GM21723 (cell line): Measurements from ENCODE around the gene TECTB.
A peak's percentile ranks its signal among the peaks of the same experiment; 100 is the strongest.

Experiments
- ATAC-seq: cut with Tn5 transposase; IDR thresholded peaks from one replicate; pipeline ENCODE4 v1.9.1; 2021; ENCODE audit warnings: mild to moderate bottlenecking, moderate library complexity; ENCODE audit not compliant: unreplicated experiment

Gene TECTB

DNA sequence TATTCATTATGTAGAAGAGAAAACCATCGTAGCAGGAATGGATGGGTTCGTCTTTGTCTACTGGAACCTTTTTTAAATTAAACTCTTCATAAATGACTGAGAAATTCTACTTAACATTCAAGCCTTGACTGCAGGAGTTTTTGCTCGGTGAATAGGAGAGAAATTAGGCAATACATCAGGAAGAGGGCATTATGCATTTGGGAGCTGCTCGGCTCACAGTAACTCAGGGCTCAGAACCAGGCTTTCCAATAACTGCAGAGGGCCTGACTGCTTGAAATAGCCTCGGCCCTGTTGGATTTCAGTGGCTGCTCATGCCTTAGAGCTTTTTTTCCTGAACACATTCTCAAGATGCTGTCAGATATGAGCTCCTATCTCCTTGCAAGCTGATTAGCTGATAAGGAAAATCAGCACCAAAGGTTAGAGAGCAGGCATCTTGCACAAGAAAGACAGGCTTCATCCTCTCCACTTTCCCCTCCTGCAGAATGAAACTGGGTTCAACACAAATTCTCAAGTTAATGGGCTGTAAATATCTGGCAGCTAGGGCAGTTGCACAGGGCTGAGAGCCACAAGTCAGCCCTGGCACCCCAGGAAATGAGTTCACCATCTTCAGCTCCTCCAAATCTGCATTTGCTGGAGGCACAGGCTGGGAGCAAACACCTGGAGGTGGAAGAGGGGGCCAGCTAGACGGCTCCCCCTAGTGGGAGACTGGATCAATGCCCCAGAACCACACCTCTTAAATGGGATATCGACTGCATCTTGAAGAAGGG is 24.3 kb downstream of the TECTB start:
- peak; percentile 79 for ATAC-seq

- ATAC-seq: no peak
Observed at GRCh38 chr10:112308125-112308502, 24.9 kb downstream of the TECTB start.

DNA sequence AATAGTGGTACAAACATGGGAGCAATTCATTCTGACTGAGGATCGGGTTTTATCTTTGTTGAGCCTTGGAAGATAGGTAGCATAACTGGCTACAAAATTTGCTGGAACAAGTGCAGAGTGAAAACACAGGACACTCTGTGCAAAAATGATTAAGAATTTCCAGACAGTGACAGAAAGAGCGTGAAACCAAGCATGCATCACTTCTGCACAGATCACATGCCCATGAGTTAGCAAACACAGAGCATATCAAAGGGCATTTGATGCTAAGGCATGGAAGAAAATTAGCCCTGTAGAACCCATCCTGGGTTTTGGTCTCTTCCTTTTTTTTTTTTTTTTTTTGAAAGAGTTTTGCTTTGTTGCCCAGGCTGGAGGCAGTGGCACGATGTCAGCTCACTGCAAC is 28.3 kb downstream of the TECTB start:
- no peak for ATAC-seq

- ATAC-seq: no peak
Observed at GRCh38 chr10:112313234-112313633, 30.0 kb downstream of the TECTB start.

DNA sequence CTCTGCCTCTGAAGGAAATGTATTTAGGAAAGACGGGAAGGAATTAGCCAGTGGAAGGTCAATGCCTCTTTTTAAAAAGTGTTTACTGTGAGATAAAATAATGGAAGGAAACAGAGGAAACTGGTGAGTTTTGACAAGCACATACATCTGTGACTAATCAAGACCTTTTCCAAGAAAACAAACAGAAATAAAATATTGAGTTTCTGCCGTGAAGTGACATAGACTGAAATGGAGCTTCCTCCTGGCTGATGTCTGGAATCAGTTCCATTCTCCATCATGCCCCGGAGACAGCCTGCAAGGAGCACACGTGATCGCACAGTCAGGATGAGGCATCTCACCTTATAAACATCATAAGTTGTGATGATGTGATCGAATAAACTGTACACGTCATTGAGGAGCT is 30.7 kb downstream of the TECTB start:
- ATAC-seq: no peak

- peak; percentile 80 for ATAC-seq
Observed at GRCh38 chr10:112314822-112315474, 31.7 kb downstream of the TECTB start.

DNA sequence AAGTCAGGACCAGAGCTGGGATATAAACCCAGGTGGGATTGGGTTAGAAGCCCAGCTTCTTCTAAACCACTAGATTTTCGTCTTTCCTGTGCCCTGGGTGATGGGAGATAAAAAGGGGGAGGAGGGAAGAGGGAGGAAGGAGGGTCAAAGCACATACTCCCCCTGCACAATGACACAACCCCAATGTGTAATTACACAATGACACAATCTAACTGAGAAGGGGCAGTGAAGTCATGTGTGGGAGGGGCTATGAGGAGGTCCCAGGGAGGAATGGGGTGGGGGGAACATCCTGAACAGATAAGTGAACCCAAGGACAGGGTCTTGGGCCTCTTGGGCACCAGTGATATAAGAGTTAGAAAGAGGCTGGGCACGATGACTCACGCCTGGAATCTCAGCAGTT is 44.5 kb downstream of the TECTB start:
- ATAC-seq: no peak

DNA sequence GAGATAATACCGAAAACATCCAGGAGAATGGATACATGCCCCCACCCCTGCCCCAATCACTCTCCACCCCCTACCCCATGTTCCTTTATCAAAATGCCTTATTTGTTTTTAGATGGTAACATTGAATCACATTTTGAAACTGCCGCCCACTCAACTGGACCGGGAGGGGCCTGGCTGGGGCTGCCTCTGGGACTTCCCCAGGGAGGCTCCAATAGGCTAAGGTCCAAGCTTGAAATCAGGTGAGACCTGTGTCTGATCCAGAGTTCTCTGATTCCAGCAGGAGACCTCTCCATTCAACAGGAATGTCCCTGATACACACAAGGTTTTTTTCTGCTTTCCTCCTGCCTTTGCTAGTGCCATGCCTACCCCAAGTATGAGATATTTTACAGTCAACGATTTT is 47.0 kb downstream of the TECTB start:
- no peak for ATAC-seq

DNA sequence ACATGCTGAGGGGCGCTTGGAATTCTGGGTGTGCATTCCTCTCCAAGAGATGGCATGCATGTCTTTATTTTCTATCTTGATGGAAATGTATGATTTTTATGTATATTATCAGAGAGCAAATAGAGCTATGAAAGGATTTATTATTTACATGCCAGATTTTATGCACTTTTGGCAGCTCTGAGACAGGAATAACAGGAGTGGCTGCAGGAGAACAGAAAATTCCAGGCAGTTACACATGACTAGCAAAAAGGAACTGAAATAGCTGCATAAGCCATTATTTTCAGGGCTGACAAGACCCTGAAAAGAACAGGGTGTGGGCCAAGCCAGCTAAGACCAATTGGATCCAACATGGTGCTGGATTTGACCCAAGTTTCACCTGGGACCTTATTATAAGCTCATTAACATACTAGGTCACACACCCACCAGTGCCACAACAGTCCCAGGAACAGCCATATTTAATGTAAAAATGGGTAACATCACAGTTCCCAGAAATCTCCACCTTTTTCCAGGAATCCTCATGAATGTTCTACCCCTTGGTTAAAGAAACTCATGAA is 47.5 kb downstream of the TECTB start:
- ATAC-seq: no peak

DNA sequence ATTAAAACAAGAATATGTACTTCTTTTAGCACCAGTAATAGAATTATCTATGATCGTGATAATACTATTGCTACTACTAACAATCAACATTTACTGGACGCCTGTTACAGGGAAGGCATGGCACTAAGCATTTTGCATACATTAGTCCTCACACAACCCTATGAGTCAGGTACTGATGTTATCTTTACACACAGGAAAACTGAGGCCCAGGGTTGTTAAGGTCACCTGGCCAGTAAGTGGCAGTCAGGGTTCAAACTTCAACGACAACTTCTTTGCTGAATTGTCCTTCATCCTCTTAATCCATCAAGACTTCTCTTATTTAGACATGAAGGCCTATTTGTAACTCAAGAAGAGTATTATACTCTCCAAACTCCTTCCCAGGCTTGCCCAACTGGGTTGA is 48.8 kb downstream of the TECTB start:
- no peak for ATAC-seq

GRCh38 chr10:112332509-112333228 is 49.5 kb downstream of the TECTB start:
- ATAC-seq: no peak

DNA sequence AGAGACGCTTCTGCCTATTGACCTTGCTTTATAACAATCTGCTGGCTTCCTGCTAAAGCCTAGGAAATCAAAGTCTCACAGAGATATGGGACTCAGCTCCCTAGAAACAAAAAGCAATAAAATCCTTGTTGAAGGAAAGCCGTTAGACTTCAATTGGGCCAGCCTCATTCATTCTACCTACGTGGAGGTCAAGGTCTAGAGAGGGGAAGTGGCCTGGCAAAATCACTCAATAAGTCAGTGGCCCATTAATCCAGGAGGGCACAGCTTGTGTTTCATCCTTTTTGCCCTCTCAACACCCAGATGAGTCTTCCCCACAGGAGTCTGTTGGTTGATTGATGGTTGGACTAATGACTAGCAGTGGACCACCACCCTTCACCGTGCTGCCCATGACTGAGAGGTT is 50.3 kb downstream of the TECTB start:
- ATAC-seq: no peak

GRCh38 chr10:112335111-112335867 is 52.1 kb downstream of the TECTB start:
- no peak for ATAC-seq

GRCh38 chr10:112335868-112336265 is 52.7 kb downstream of the TECTB start:
- no peak for ATAC-seq

DNA sequence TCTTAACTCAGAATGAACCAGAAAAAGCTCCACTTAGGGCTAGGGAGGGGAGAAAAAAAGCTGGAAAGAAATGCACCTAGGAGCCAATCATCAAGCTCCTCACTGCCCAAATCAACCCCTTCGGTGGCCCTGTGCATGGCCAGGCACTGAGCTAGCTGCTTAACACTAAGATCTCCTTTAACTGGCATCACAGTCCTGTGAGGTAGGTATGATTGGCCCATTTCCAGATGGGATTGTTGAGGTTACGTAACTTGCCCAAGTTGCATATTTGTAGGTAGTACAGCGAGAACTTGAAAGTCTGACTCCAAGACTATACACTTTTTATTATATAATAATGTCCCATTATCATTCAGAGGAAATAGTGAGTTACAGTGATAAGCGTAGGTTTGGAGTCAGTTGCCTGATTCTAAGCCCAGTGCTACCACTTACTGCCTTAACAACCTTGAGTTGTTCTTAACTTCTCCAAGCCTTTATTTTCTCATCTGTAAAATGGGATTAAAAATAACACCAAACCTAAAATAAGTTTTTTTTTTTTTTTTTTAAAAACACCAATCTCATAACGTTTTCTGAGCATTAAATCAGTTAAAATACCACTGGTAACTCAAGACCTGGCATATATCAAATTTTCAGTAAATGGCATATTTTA is 53.5 kb downstream of the TECTB start:
- ATAC-seq: no peak

- no peak for ATAC-seq
Observed at GRCh38 chr10:112338957-112339356, 55.8 kb downstream of the TECTB start.

DNA sequence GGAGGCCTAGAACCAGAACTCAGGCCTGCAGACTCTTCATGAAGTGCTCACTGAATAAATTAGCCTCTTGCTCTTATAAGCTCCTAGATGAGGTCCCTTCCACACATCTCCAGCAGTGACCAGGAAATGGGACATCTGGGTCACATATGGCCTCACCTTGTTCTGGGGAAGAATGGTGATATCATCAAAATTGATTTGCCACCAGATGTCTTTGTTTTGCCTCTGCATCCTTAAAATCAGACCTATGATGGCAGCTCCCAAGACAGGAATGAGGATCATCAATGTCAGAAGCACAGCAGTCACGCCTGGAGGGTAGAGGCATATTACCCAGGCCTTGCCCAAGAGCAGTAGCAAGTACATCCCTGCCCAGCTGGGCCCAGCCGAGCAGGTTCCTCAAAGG is 57.4 kb downstream of the TECTB start:
- no peak for ATAC-seq

- ATAC-seq: no peak
Observed at GRCh38 chr10:112343056-112343806, 60.0 kb downstream of the TECTB start.

GRCh38 chr10:112344261-112344660 is 61.1 kb downstream of the TECTB start:
- no peak for ATAC-seq

DNA sequence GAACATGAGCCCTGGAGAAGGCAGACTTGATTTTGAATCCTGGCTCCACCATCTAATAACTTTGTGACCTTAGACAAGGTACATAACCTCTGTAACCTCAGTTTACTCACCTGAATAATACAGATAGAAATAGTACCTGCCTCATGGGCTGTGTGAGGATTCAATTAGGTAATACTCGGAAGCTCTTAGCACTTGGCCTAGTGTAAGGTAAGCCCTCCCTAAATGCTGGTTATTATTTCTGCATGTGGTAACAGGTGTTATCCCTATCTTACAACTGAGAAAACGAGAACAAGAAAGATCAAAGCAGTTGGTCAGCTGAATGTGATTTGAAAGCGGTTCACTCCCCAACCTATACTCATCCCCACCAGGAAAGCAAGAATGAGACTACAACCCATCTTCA is 62.0 kb downstream of the TECTB start:
- ATAC-seq: no peak
